ENCODE data around the gene DIO1. TPM values are rescaled to one million over a fixed set of nuclear protein-coding genes. Genes with fewer than 3 reads are reported as not detected.

DIO1 gene
- polyA plus RNA-seq, 1 of the 3 experiments (the other 2 are of a cell fraction), result not detected

GRCh38 chr1:53929246-53929960 lies 35.4 kb downstream of the DIO1 start:
- H3K4me3 ChIP-seq (ENCODE audit: low read depth in 2 of 2, low read length in 1 of 2), result no peak overlapping the region
- DNase-seq, result no peak
- no peak overlapping the region for H3K4me2 ChIP-seq
- POLR2A ChIA-PET, result interaction anchor here (1.3 kb wide), 1 partner anchor 16 kb away, joined by 4 read pairs; the partner anchor contains the start of gene IFT25
- no peaks in the 10 kb centered on the region for H4K20me1 ChIP-seq (ENCODE audit: insufficient read depth)
- H2AFZ ChIP-seq (ENCODE audit: low read depth), result no peak overlapping the region
- no peak overlapping the region for H3K9ac ChIP-seq
- no peak overlapping the region for H3K27ac ChIP-seq (ENCODE audit: low read depth in 2 of 2, low read length in 1 of 2)
- TF ChIP-seq REST (IDR thresholded peaks at IDR 0.05; ENCODE audit: low read depth, low read length) (no peak), RAD21 (IDR thresholded peaks at IDR 0.05; ENCODE audit: low read length) (no peak), CHD2 (IDR thresholded peaks at IDR 0.05; ENCODE audit: low read length, partially characterized antibody) (no peak), TAF1 (IDR thresholded peaks at IDR 0.05; ENCODE audit: borderline replicate concordance, low read depth, low read length) (no peak), RCOR1 (IDR thresholded peaks at IDR 0.05; ENCODE audit: low read length) (no peak), SMC3 (IDR thresholded peaks at IDR 0.05; ENCODE audit: low read depth, low read length) (no peak), FOXM1 (IDR thresholded peaks at IDR 0.05; ENCODE audit: low read depth) (no peak), NRF1 (IDR thresholded peaks at IDR 0.05; ENCODE audit: low read depth, low read length) (no peak), MXI1 (IDR thresholded peaks at IDR 0.05; ENCODE audit: low read depth, low read length) (no peak), YY1 (IDR thresholded peaks at IDR 0.05; ENCODE audit: low read depth) (no peak), ELF1 (IDR thresholded peaks at IDR 0.05) (no peak), PBX3 (IDR thresholded peaks at IDR 0.05) (no peak), TEAD4 (IDR thresholded peaks at IDR 0.05; ENCODE audit: borderline replicate concordance, insufficient read depth) (no peak), GABPA (IDR thresholded peaks at IDR 0.05; ENCODE audit: low read depth) (no peak), RFX5 (IDR thresholded peaks at IDR 0.05; ENCODE audit: low read length) (no peak), ZBTB33 (IDR thresholded peaks at IDR 0.05; ENCODE audit: borderline replicate concordance, low read depth) (no peak), GATA2 (CRISPR knock-in tag; IDR thresholded peaks at IDR 0.05) (no peak), SIN3A (IDR thresholded peaks at IDR 0.05; ENCODE audit: borderline replicate concordance, low read depth, low read length) (no peak), MEF2A (IDR thresholded peaks at IDR 0.05; ENCODE audit: borderline replicate concordance, low read depth) (no peak)
- no peaks in the 10 kb centered on the region for H3F3A ChIP-seq (replicated peaks; ENCODE audit: insufficient read depth)
- no peaks in the 10 kb centered on the region; the same call in 1 of the 2 replicates for H3K79me2 ChIP-seq (ENCODE audit: insufficient read depth)
- H3K4me1 ChIP-seq (ENCODE audit: control insufficient read depth in 1 of 2, insufficient read depth in 2 of 2, low read depth in 1 of 2, low read length in 1 of 2), result no peaks in the 10 kb centered on the region
- peaks cover 17 to 77% of the 10 kb centered on the region in 2 experiments for H3K36me3 ChIP-seq (replicated peaks in 1 of 2; ENCODE audit: control insufficient read depth in 1 of 2, insufficient read depth in 2 of 2, low read length in 1 of 2)
- H3K27me3 ChIP-seq (ENCODE audit: insufficient read depth), result no peaks in the 10 kb centered on the region
- 93% methylated on average over 2 of the region's 2 CpGs for WGBS (ENCODE audit: low lambda C conversion rate)
- H3K9me3 ChIP-seq, result peaks cover 23% of the 10 kb centered on the region; the same call in 1 of the 2 replicates
- CTCF ChIA-PET, result interaction anchor here (1.2 kb wide), 2 partner anchors 20 kb away, joined by 3 to 4 read pairs; no protein-coding TSS in a partner anchor
- no peaks in the 10 kb centered on the region for H3K9me2 ChIP-seq

All from SK-N-SH (cell line).